ENCODE measurements around the gene ZBTB20. TPM values are rescaled to one million over a fixed set of nuclear protein-coding genes. Genes with fewer than 3 reads are reported as not detected.

ZBTB20 gene
- total RNA-seq, 1 donor from 2014 or later: 3.9 TPM

DNA sequence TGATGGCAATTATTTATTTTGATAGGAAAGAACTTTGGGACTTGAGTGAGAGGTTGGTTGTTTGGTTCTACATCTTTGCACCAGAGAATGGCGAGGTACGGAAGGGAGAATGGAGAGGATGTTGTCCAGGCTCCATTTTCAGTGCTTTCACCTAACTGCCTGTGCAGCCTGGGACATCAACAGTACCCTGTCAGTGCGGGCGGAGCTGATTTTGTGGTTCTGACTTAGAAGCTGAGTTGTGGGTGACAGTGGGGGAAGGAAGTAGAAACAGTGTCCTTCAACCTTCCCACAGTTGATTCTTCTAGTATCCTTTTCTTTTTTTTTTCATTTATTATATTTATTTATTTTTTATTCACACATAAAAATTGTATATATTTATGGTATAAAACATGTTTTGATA, 757.9 kb downstream of the ZBTB20 start:
- FAIRE-seq (no peak), DNase-seq (ENCODE audit: low read depth) (no peak)
- TF ChIP-seq, protein P1, sequence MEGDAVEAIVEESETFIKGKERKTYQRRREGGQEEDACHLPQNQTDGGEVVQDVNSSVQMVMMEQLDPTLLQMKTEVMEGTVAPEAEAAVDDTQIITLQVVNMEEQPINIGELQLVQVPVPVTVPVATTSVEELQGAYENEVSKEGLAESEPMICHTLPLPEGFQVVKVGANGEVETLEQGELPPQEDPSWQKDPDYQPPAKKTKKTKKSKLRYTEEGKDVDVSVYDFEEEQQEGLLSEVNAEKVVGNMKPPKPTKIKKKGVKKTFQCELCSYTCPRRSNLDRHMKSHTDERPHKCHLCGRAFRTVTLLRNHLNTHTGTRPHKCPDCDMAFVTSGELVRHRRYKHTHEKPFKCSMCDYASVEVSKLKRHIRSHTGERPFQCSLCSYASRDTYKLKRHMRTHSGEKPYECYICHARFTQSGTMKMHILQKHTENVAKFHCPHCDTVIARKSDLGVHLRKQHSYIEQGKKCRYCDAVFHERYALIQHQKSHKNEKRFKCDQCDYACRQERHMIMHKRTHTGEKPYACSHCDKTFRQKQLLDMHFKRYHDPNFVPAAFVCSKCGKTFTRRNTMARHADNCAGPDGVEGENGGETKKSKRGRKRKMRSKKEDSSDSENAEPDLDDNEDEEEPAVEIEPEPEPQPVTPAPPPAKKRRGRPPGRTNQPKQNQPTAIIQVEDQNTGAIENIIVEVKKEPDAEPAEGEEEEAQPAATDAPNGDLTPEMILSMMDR (IDR thresholded peaks at IDR 0.05; ENCODE audit: insufficient read depth, low read length, severe bottlenecking): no peak
- Histone ChIP-seq H3K4me3 (ENCODE audit: low read depth, low read length) (no peak overlapping the region), H3K27me3 (ENCODE audit: control insufficient read depth, insufficient read depth, low read length) (no peaks in the 10 kb centered on the region), H3K36me3 (ENCODE audit: control insufficient read depth, insufficient read depth, low read length) (no peaks in the 10 kb centered on the region)

DNA sequence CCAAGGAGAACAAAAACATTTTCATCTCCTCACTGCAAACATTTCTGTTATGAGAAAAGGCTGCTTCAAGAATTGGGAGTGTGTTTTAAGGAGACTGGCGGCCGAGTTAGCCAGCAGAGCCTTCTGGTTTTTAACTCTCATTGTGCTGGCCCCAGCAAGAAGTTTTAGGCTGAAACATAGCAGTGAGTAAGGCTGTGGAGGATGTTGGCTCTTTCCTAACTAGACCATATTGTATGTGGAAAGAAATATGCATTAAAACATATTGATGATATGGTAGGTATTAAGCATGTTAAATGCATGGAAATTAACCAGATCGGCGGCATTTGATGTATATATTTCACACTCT, 762.6 kb downstream of the ZBTB20 start:
- H3K4me3 ChIP-seq (ENCODE audit: low read depth, low read length): no peak overlapping the region

DNA sequence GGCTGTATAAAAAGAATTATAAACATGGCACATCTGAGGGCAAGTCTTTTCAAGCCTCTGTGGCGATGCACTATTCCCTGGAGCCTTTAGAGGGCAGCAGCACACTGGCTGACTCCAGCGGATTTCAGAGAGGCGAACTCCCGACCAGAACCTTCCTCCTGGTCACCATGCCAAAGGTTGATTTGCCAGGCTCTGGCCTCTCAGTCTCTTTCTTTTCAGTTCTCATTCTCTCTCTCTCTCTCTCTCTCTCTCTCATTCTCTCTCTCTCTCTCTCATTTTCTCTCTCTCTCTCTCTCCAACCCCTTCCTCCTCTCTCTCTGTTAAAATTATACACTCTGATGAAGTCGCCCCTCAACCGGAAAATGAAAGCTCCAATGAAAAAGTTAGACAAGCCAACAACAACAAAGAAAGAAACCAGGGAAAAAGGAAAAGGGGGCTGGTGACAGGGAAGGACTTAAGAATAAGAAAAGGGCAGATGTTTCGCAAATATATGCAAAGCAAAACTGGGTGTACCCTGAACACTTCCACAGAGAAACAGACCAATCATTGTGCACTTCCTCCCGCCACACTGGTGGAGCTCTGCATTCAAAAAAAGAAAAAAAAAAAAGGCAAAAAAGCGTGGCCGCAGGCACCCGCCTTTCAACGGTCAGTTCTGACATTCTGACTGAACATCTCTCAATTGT, 763.1 kb downstream of the ZBTB20 start:
- Histone ChIP-seq H3K27me3 (ENCODE audit: control insufficient read depth, insufficient read depth, low read length) (no peaks in the 10 kb centered on the region), H3K4me3 (ENCODE audit: low read depth, low read length) (peak overlapping the region; percentile 5), H3K36me3 (ENCODE audit: control insufficient read depth, insufficient read depth, low read length) (no peaks in the 10 kb centered on the region)
- DNase-seq (ENCODE audit: low read depth) (peak; percentile 60), FAIRE-seq (no peak)
- TF ChIP-seq, protein P1 (IDR thresholded peaks at IDR 0.05; ENCODE audit: insufficient read depth, low read length, severe bottlenecking): peak; percentile 91

More for the DNA sequence above, 762.6 kb downstream of the ZBTB20 start:
- H3K36me3 ChIP-seq (ENCODE audit: control insufficient read depth, insufficient read depth, low read length): no peaks in the 10 kb centered on the region
- TF ChIP-seq, protein P1 (IDR thresholded peaks at IDR 0.05; ENCODE audit: insufficient read depth, low read length, severe bottlenecking): no peak
- H3K27me3 ChIP-seq (ENCODE audit: control insufficient read depth, insufficient read depth, low read length): no peaks in the 10 kb centered on the region
- DNase-seq (ENCODE audit: low read depth) (no peak), FAIRE-seq (no peak)

DNA sequence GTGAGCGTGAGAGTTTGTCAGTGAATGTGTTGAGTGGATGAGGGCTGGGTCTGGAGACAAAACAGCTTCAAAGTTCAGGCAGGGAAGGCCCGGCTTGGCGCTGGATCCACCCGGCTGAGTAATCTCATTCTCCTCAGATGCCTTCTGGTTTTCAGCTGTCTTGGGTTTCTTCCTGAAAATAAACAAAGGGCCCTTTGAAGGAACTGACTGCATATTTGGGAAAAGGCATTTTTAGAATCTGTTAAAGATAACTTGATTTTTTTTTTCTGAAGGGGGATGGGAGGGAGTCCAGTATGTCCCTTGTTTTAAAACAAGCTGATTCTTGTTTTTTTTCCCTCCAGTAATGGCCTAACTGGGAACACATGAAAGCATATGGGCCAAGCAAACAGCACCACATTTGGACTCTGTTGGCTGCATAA, 766.8 kb downstream of the ZBTB20 start:
- DNase-seq (ENCODE audit: low read depth): no peak
- no peaks in the 10 kb centered on the region for H3K27me3 ChIP-seq (ENCODE audit: control insufficient read depth, insufficient read depth, low read length)
- TF ChIP-seq, protein P1 (IDR thresholded peaks at IDR 0.05; ENCODE audit: insufficient read depth, low read length, severe bottlenecking): no peak
- H3K36me3 ChIP-seq (ENCODE audit: control insufficient read depth, insufficient read depth, low read length): no peaks in the 10 kb centered on the region
- FAIRE-seq: no peak
- no peak overlapping the region for H3K4me3 ChIP-seq (ENCODE audit: low read depth, low read length)

DNA sequence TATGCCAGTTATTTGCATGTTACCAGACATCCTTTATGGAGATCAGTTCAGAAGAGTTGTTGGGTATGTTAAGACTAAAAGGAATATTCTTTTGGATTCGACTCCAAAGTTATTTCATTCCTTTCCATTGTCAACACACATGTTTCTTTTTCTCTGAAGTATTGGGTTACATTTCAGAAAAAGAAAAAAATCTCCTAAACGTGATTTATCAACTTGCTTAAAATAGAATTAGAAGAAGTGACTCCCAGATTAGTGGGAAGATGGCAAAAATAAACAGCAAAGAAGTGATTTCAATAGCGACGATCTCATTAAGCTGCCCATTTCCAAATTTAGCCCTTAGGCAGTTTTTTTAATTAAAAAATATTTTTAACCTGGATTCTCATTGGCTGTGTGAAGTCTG, 767.8 kb downstream of the ZBTB20 start:
- DNase-seq (ENCODE audit: low read depth): no peak
- TF ChIP-seq, protein P1 (IDR thresholded peaks at IDR 0.05; ENCODE audit: insufficient read depth, low read length, severe bottlenecking): no peak
- no peaks in the 10 kb centered on the region for H3K36me3 ChIP-seq (ENCODE audit: control insufficient read depth, insufficient read depth, low read length)
- no peaks in the 10 kb centered on the region for H3K27me3 ChIP-seq (ENCODE audit: control insufficient read depth, insufficient read depth, low read length)
- H3K4me3 ChIP-seq (ENCODE audit: low read depth, low read length): no peak overlapping the region
- no peak for FAIRE-seq

DNA sequence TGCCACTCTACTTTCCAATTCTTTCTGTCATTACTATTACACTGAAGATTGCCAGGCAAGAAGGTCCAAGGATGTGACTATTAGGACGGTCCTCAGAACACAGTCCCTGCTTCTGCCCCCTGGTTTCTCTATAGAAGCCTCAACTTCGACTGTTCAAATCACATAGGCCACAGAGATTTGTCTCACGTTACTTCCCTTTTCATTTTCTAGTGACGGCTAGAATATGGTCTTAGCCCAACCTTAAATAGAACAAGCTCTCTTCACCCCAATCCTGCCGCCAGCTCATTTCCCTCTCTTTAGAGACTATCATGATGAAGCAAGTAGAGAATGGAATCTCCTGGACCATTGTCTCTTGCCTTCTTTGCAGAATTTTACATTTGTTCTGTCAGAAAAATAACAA, 768.3 kb downstream of the ZBTB20 start:
- no peaks in the 10 kb centered on the region for H3K27me3 ChIP-seq (ENCODE audit: control insufficient read depth, insufficient read depth, low read length)
- no peaks in the 10 kb centered on the region for H3K36me3 ChIP-seq (ENCODE audit: control insufficient read depth, insufficient read depth, low read length)
- H3K4me3 ChIP-seq (ENCODE audit: low read depth, low read length): no peak overlapping the region
- TF ChIP-seq, protein P1 (IDR thresholded peaks at IDR 0.05; ENCODE audit: insufficient read depth, low read length, severe bottlenecking): no peak
- DNase-seq (ENCODE audit: low read depth) (no peak), FAIRE-seq (no peak)
